GM21529 (cell line): Measurements from ENCODE around the gene YTHDC1.

Experiments used
- ATAC-seq: cut with Tn5 transposase; IDR thresholded peaks from one replicate; pipeline ENCODE4 v1.9.1; 2021; ENCODE audit not compliant: unreplicated experiment

YTHDC1 gene

DNA sequence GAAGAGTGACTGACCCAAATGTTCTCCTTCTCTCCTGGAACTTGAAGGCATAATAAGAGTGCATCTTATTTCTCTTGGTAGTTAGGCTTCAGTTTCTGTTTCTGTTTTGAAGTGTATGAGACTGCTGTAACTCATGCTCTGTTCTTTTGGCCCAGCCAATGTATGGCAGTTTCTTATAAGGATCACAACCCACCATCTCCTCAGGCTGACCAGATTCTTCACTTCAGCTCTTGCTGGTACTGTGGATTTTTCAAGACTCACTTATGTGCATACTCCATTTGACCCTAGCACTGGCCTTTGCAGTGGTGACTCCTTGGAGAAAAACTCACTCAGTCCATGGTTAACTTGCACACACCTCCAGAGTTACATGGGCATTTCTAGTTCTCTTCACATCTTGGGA is 9.6 kb upstream of the YTHDC1 start:
- peak; percentile 87 for ATAC-seq

DNA sequence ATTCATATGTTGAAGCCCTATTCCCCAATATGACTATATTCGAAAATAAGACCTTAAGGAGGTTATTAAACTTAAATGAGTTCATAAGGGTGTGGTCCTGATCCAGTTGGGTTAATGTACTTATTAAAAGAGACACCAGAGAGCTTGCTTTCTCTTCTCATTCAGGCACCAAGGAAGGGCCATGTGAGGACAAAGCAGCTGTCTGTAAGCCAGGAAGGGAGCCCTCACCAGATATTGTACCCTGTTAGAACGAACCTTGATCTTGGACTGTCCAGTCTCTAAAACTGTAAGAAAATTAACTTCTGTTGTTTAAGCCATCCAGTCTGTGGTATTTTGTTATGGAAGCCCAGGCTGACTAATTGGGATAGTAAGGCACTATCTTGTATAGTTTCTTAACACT is 9.1 kb upstream of the YTHDC1 start:
- ATAC-seq, result no peak

DNA sequence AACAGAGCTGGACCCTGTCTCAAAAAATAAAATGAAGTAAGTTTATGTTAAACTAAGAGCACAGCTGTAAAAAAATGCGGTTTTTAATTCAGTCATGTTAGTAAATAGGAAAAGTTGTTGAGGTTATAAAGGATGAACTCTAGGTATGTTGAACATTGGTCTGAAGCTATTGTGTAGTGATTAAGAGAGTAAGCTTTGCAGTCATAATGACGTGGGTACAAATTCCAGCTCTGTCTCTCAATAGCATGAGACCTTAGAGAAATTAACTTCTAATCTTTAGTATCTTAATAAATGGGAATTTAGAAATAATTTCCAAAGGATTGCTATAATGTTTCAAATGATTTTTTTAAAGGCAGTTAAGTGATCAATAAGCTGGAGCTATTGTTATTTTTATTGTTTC is 2.9 kb upstream of the YTHDC1 start:
- no peak for ATAC-seq

DNA sequence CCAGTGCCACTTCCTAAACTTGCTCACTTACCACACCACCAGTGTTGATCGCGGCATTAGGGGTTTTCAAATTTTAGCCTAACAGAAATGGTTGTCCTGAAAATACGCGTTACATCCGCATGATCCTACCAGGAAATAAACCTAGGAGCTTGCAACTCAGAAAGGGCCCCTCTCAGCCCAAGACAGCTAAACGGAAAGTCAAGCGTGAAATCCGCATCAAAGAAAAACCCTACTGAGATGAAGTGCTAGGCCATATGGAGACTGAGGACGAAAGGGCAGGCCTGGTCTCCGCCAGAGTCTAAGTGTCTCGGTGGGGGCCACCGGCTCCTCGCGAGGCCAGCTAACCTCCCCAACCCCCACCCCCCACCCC is 626 bp downstream of the YTHDC1 start:
- ATAC-seq, result peak; percentile 10

DNA sequence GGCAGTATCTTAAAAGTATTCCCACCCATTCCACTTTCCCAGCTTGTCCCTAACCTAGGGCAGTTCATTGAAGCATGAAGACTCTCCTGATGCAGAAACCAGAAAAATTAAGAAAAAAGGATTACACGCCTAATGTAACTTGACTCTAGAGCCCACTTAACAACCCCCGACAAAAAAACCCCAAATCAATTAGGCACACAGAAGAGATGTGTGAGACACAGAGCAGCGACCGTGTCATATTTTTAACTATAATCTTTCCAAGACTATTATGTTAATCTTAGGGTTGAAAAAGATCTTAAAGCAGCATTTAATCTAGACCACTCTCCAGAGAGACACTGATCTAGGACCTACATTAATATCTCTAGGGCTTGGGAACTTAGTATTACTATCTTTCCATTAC is 1.3 kb downstream of the YTHDC1 start:
- ATAC-seq, result no peak

DNA sequence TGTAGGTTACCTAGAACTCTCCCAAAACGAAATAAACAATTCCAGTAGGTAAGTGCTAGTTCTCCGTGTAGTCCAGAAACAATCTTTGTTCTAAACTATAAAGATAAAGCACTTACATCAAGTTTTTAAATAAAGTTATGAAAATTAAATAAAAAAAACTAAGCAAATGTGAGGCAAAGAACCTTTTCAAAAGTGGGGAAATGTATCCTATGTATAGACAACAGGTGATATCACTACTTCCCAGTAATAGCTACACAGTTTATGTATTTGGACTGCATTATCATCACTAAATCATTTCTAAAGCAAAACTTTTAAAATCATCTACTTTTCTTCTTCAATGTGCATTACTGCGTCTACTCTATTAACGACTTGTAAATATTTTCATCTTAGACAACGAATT is 2.0 kb downstream of the YTHDC1 start:
- ATAC-seq, result no peak

DNA sequence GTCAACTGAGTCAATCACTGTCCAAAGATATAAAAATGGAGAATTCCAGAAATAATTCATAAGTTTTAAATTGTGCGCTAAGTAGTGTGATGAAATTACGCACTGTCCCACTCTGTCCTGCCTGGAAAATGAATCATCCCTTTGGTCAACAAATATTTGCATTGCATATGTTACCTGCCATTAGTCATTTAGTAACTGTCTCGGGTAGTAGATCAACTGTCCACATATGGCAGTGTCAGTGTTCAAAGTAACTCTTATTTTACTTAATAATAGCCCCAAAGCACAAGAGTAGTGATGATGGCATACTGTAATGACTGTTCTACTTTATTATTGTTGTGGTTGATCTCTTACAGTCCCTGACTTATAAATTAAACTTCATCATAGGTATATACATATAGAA is 3.4 kb downstream of the YTHDC1 start:
- no peak for ATAC-seq

DNA sequence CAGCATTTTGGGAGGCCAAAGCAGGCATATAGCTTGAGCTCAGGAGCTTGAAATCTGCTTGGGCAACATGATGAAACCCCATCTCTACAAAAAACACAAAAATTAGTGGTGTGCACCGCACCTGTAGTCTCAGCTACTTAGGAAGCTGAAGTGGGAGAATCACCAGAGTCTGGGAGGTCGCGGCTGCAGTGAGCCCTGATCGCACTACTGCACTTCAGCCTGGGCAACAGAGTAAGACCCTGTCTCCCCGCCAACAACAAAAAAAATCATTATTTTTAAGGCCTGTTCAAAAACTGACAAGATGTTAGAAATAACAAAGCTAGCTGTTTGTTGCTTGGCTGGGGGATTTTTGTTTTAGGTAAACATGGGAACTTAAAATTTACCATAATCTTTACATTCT is 5.1 kb downstream of the YTHDC1 start:
- ATAC-seq, result no peak

DNA sequence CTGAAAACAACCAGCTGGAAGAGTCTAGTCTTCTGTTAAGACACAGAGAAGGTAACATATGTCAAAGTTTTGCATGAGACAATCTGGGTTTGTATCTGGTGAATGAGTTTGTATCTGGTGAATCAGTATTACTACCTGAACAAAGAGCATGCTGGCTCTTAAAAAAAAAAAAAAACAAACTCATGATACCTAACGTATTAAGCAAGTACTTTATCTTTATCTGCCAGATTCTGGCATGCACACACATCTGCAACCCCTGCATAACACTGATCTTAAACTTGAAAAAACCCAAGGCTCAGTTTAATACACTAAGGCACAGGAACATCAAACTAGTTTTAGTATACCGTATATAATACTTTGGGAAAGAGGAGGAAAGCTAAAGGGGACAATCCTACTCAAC is 5.8 kb downstream of the YTHDC1 start:
- no peak for ATAC-seq

DNA sequence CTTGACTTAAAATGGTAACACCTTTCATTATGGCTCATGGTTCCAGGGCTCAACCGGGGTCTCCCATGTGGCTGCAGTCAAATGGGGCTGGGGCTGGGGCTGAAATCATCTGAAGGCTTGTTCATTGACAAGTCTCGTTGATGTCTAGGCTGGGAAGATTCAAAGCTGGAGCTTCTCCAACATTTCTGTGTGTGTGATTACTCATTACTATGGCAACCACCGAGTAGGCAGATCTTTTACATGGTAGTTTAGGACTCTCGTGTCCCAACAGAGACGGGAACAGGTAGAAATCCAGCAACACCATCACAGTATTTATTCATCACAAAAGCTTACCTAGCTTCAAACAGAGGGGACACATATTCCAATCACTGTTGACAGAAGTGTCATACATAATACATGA is 7.8 kb downstream of the YTHDC1 start:
- ATAC-seq, result no peak

DNA sequence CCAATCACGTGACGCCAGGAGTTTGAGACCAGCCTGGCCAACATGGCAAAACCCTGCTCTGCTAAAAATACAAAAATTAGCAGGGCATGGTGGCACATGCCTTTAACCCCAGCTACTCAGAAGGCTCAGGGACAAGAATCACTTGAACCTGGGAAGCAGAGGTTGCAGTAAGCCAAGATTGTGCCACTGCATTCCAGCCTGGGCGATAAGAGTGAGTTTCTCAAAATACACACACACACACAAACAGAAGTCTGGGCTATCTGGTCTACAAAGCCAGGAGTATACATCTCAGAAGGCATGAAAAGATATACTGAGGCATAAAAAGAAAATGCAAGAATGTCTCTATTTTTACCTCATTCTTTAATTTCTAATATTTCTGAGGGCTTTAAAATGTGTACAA is 11.3 kb downstream of the YTHDC1 start:
- no peak for ATAC-seq

DNA sequence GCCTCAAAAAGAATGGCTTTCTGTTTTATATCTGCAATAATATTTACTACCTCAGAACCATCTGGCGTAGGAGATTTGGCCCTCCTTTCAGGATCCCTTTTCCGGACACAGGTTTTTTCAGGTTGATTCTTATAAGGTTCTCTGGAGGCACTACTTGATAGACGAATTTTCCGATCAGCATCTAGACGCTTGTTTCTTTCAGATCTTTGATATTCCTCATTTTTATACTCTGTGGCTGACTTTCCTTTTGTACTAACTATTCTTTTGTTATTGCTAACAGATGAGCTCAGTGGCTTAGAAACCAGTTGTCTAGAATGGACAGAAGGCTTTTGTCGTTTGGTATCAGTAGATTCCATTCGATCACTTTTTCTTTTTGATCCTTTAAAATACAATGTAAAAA is 12.4 kb downstream of the YTHDC1 start:
- no peak for ATAC-seq

DNA sequence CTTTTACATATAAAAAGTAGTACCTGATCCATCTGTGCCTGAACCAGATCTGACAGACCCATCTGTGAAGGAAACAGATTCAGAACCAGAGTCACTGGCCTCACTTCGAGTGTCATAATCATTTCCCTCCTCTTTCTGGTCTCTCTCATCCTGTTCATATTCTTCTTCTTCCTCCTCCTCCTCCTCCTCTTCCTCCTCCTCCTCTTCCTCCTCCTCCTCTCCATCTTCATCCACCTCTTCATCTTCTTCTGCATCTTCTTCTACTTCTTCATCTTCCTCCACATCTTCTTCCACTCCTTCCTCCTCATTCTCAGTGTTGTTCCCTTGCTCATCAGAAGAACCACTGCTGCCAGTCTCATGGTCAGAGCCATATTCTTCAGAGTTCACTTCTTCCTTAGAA is 12.9 kb downstream of the YTHDC1 start:
- ATAC-seq, result no peak

DNA sequence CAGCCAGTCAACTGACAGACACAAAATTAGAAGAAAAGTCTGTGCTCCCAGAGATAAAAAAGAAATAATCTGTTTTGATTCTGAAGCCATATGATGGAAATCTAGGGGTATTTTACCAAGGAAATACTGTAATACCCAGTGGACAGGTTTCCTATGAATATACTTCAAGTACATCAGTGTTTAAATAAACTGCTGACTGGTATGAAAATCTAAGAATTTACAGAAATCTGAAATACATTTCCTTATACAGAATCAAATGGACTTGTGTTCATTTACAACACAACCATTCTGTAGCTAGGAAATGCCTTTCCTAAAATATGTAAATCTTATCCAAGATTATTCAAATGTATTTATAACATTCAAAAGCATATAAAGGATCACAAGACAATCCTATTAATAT is 13.4 kb downstream of the YTHDC1 start:
- ATAC-seq, result no peak

DNA sequence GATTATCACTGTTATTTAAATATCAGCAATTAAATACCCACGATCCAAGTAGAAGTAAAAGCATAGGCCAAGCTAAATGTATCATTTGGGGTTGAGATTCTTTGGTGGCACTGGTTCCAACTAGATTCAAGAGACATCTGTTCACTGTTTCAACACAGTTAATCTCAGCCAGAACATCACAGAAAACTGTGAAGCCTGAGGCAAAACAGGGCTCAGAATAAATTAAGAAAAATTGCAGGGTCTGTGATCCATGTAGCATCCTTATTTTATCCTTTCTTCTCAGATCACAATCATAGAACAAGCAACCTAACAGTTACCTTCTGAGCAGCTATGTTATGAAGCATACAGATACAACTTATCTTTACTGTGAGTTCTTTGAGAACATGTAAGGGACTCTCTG is 23.7 kb downstream of the YTHDC1 start:
- no peak for ATAC-seq

DNA sequence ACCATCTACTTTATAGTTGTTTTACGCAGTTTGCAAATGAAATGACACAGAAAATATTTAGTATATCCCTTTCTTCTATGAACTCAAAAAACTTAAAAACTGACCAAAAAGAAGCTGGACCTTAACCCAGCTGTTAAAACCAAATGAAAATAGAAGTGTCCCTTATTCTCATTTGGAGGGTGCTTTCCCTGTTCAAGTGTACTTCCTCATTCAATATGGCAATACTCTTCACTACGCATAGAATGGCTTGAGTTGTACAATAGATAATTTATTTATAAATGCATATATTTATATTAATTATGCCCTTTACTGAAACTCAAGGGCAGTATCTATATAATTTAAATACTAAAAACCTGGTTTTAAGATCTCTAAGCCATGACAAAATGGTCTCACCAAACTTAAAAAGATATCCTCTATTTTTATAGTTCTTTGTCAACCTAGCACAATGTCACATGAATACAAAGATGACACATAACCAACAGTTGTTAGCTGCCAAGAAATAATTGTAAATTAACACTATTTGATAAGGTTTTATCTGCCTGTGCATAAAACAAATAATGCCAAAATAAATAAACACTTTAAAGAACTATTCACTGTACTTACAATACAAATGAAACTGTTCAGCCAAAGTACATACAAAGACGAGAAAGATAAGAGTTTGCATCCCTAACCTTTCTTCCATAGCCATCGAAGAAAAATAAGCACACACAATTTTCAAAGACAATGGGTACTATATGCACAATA is 25.2 kb downstream of the YTHDC1 start:
- no peak for ATAC-seq

DNA sequence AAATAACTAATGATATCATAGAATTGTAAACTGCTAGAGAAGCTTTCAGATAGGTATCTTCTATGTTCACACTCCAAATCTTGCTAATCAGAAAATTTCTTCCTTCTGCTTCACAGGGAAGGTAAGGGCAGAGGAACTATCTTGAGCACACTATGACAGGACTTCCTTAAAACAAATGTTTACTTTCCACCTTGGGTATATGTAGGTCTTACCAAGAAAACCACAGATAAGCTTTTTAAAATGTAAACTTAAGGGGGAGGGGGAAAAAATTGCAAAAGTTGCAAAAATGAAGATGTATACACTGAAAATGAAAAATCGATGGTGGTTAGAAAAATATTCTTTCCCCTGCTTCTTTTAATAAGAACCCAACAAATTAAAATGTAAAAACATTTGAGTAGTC is 30.9 kb downstream of the YTHDC1 start:
- ATAC-seq, result no peak

DNA sequence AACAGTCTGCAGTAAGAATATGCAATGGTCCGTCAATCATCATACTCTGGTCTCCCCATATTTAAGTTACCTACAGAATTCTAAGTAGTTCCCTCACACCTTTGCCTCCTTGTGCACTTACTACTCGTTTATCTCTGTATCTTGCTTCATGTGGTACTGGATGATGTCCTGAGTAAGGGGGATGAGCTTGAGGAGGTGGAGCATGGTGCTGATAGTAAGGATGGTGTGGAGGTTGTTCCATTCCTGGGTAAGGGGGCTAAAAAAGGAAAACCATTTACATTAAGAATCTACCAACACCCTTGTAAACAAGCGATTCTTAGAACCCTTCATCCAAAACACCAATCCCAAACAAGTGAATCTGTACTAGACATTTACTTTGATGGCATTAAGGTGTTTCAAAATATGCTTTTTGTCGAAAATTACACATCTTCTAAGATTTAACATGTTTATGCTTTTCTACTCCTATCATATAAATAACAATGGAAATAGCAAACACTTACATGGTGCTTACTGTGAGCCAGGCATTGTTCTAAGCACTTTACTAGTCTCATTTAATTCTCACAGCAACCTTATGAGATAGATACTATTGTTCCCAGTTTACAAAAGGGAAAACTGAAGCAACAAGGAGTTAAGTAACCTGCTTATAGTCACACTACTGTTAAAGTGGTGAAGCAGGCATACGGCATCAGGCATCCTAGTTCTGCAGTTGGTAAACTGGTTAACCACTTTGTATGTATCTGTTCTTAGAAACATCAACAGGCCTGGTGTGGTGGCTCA is 33.5 kb downstream of the YTHDC1 start:
- ATAC-seq, result no peak

DNA sequence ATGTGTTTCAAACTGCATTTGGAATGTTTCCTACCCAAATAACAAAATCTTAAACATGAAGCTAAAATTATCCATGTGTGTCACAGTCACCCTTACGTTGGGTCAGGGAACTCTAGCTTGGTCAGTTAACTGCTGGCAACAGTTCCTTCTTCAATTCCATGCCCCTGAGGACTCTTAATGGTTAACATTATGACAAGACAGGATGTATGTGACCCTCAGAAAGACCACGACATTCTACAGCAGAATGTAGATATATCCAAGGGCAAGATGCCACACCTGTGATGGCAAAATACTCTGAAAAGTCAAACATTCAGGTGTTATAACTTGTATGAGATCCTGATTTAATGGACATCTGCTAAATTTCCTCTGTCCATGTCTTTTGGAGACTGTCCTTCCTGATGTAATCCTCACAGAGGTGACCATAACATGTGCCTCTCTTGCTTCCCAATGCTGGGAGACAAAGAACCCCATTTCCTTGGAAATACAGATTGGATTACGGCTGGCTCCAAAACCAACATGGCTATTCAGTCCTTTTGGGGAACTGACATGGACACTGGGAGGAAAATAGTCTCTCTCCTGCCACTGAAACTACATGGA is 39.1 kb downstream of the YTHDC1 start:
- ATAC-seq, result no peak

DNA sequence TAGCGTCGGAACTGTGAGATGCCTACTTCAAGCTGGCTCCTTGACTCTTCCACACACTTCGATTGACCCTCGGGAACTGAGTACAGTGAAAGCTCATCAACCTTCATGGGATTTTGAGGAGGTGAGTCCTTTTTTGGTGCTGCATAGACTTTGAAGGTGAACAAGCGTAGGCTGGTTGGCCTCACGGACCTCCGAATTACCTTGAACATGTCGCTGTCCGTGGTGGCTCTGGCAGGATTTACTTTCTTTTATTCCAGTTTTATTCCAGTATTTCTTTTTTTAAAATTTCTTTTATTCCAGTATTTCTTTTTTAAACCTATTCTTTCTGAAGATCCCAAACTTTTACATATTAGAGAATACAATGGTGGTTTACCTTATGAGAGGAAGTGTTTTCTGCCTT is 45.2 kb downstream of the YTHDC1 start:
- no peak for ATAC-seq

DNA sequence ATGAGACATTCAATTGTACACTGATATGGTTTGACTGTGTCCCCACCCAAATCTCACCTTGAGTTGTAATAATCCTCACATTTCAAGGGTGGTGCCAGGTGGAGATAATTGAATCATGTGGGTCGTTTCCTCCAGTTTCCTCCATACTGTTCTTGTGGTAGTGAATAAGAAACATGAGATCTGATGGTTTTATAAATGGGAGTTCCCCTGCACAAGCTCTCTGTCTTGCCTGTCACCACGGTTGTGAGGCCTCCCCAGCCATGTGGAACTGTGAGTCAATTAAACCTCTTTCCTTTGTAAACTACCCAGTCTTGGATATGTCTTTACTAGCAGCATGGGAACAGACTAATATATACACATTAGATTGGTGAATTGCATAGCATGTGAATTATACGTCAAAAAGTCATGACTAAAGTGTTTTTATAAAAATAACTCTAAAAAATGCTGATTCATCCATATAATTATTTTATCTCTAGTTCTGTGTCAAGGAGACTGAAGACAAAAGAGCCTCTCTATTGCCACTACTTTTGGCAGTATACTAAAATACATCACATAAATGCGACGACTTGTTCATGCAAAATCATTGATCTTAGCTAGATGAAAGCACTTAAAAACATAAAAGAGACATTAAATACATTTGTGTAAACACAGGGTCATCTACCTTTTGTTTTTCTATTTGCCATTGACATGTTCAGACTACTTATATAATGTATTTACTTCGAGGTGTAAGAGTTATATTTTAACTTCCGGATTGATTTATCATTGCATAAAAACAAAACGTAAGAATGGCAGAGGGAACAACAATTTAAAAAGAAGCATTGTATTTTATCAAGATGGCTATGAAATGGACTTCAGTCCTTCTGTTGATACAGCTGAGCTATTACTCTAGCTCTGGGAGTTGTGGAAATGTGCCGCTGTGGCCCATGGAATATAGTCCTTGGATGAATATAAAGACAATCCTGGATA is 50.1 kb downstream of the YTHDC1 start:
- no peak for ATAC-seq
